Fibroblast of the aortic adventitia (primary cell): ENCODE data around the gene ATP6V0C. TPM values are rescaled to one million over a fixed set of nuclear protein-coding genes. Genes with fewer than 3 reads are reported as not detected.

Source experiments
- DNase-seq: peaks from one replicate; pipeline ENCODE4 v3.0.0-alpha.2; 2010; ENCODE audit warnings: low read depth
- H3K4me3 ChIP-seq: 2 replicates; pipeline ENCODE4 v1.5.1; 2011; ENCODE audit warnings: low read depth, mild to moderate bottlenecking, control low read depth, low read length, moderate library complexity
- CTCF ChIP-seq: IDR thresholded peaks from 2 replicates; pipeline ENCODE4 v1.5.1; 2011; ENCODE audit warnings: mild to moderate bottlenecking, low read length, control low read depth, inconsistent platforms; ENCODE audit not compliant: insufficient read depth
- total RNA-seq: library from RNA; depleted of rRNA; stranded (reverse); fragments of >200 nt; gene quantifications from 2 replicates; pipeline ENCODE4 v1.2.3, GENCODE V29; 2012; ENCODE audit warnings: low replicate concordance

ATP6V0C gene
- total RNA-seq: 5.3 and 48.9 TPM in 2 replicates

- peak; percentile 75 for DNase-seq
- no peak for TF ChIP-seq CTCF
- peak within 1 kb of the TSS; percentile 89 for H3K4me3 ChIP-seq
Measured at GRCh38 chr16:2513405-2514332, at the start of gene ATP6V0C. Gene ATP6V0C (plus strand): TSS chr16:2513952. CDS start chr16:2514104, 152 bp downstream.

GRCh38 chr16:2464333-2464732 lies 49.4 kb upstream of the ATP6V0C start:
- no peak for DNase-seq
- no peak for TF ChIP-seq CTCF
- H3K4me3 ChIP-seq: no peak overlapping the region

GRCh38 chr16:2465653-2466415 lies 47.9 kb upstream of the ATP6V0C start:
- H3K4me3 ChIP-seq: no peak overlapping the region
- peak; percentile 34 for TF ChIP-seq CTCF
- DNase-seq: no peak

- DNase-seq: no peak
- TF ChIP-seq CTCF: no peak
- H3K4me3 ChIP-seq: peak overlapping the region; percentile 33
Measured at GRCh38 chr16:2466667-2467527, 46.9 kb upstream of the ATP6V0C start.

- DNase-seq: peak; percentile 71
- peak; percentile 7 for TF ChIP-seq CTCF
- H3K4me3 ChIP-seq: peak overlapping the region; percentile 60
Measured at GRCh38 chr16:2467528-2468232, 46.1 kb upstream of the ATP6V0C start.
